Measurements from ENCODE around the gene MKRN1. TPM values are rescaled to one million over a fixed set of nuclear protein-coding genes. Genes with fewer than 3 reads are reported as not detected.

The MKRN1 gene
- total RNA-seq, 1 experiment from 2014 or later: 87.9 TPM

- Histone ChIP-seq H3K27ac (ENCODE audit: low read length) (no peak overlapping the region), H3K4me1 (ENCODE audit: control insufficient read depth, insufficient read depth, low read length) (no peaks in the 10 kb centered on the region), H3K4me3 (ENCODE audit: low read depth in 2 of 2, low read length in 2 of 2) (no peak overlapping the region), H3K36me3 (ENCODE audit: control insufficient read depth, insufficient read depth, low read length) (no peaks in the 10 kb centered on the region), H3K27me3 (ENCODE audit: control insufficient read depth, insufficient read depth, low read length) (no peaks in the 10 kb centered on the region), H3K9me3 (ENCODE audit: control insufficient read depth, insufficient read depth, low read depth, low read length) (no peaks in the 10 kb centered on the region)
- TF ChIP-seq SIN3A (IDR thresholded peaks at IDR 0.05; ENCODE audit: borderline replicate concordance, insufficient read depth, low read depth, low read length) (no peak), CTCF (IDR thresholded peaks at IDR 0.05) (no peak), REST (IDR thresholded peaks at IDR 0.05; ENCODE audit: insufficient read depth in 1 of 2, low read depth in 2 of 2, low read length in 1 of 2) (no peak), POLR2AphosphoS5 (IDR thresholded peaks at IDR 0.05; ENCODE audit: low read depth, low read length) (no peak), TCF7L2 (IDR thresholded peaks at IDR 0.05; ENCODE audit: low read depth, low read length) (no peak)
- CTCF ChIA-PET: no interaction called here
- DNase-seq (ENCODE audit: low read depth, low spot score): no peak
- ATAC-seq: no peak
- intact Hi-C loops (cut with micrococcal nuclease; ENCODE audit: unreplicated experiment) (no loop called here), in situ Hi-C loops (cut with HindIII; ENCODE audit: low pct_unique_long_range_greater_than_20kb, low sequenced_read_pairs) (no loop called here)
- POLR2A ChIA-PET: interaction anchor here (0.7 kb wide), 1 partner anchor 24 kb away, joined by 6 read pairs; no protein-coding TSS in a partner anchor
- BruUV-seq (replicated peaks): no TSS peak
Observed at GRCh38 chr7:140423501-140423900, 55.8 kb downstream of the MKRN1 start.

- TF ChIP-seq CTCF (IDR thresholded peaks at IDR 0.05) (no peak), REST (IDR thresholded peaks at IDR 0.05; ENCODE audit: insufficient read depth in 1 of 2, low read depth in 2 of 2, low read length in 1 of 2) (no peak), TCF7L2 (IDR thresholded peaks at IDR 0.05; ENCODE audit: low read depth, low read length) (no peak)
- POLR2A ChIA-PET: no interaction called here
- no peak for ATAC-seq
Observed at GRCh38 chr7:140421521-140421920, 57.8 kb downstream of the MKRN1 start.

More at GRCh38 chr7:140421521-140421920, 57.8 kb downstream of the MKRN1 start:
- in situ Hi-C loops (cut with HindIII; ENCODE audit: low pct_unique_long_range_greater_than_20kb, low sequenced_read_pairs): no loop called here
- CTCF ChIA-PET: no interaction called here
- intact Hi-C loops (cut with micrococcal nuclease; ENCODE audit: unreplicated experiment): no loop called here
- Histone ChIP-seq H3K4me3 (ENCODE audit: low read depth in 2 of 2, low read length in 2 of 2) (no peak overlapping the region), H3K4me1 (ENCODE audit: control insufficient read depth, insufficient read depth, low read length) (no peaks in the 10 kb centered on the region), H3K27me3 (ENCODE audit: control insufficient read depth, insufficient read depth, low read length) (no peaks in the 10 kb centered on the region), H3K36me3 (ENCODE audit: control insufficient read depth, insufficient read depth, low read length) (no peaks in the 10 kb centered on the region), H3K27ac (ENCODE audit: low read length) (no peak overlapping the region), H3K9me3 (ENCODE audit: control insufficient read depth, insufficient read depth, low read depth, low read length) (no peaks in the 10 kb centered on the region)
- DNase-seq (ENCODE audit: low read depth, low spot score): no peak
- no TSS peak for BruUV-seq (replicated peaks)
